Ovary (tissue), 9 donors: Measurements from ENCODE around the gene SEBOX. TPM values are rescaled to one million over a fixed set of nuclear protein-coding genes. Genes with fewer than 3 reads are reported as not detected.

Experiments
- DNase-seq, 5 donors: peaks; one replicate each; pipeline ENCODE4 v3.0.0-alpha.2; 2019 to 2020
- H3K27ac ChIP-seq, 2 donors: fragments of 200-600 bp; one replicate each; pipeline versions ENCODE4 v1.5.1 to v1.8.0; 2019 to 2022
- H3K27me3 ChIP-seq: fragments of 200-600 bp; one replicate; pipeline ENCODE4 v1.8.0; 2022
- H3K36me3 ChIP-seq: fragments of 200-600 bp; sonication (generic); one replicate; pipeline ENCODE4 v1.5.1; 2019
- H3K4me1 ChIP-seq: one replicate; pipeline ENCODE4 v1.8.1; 2013; ENCODE audit warnings: mild to moderate bottlenecking, moderate library complexity; ENCODE audit not compliant: insufficient read depth
- H3K4me3 ChIP-seq: fragments of 200-600 bp; sonication (generic); one replicate; pipeline ENCODE4 v1.5.1; 2017
- H3K9me3 ChIP-seq, 2 donors: fragments of 200-600 bp in 1 of 2; sonication (generic) in 1 of 2; one replicate each; pipeline versions ENCODE4 v1.5.1 to v1.8.1; 2013 to 2019; ENCODE audit warnings: mild to moderate bottlenecking in 1 of 2, moderate library complexity in 1 of 2
- CTCF ChIP-seq, 3 donors: fragments of 450-650 bp in 2 of 3; fragments of 200-600 bp in 1 of 3; IDR thresholded peaks; one replicate each; pipeline versions ENCODE4 v1.5.1 to v1.8.0; 2016 to 2022; ENCODE audit warnings: antibody characterized with exemption in 3 of 3, mild to moderate bottlenecking in 1 of 3
- EP300 ChIP-seq: sonication (generic); formaldehyde crosslinking; IDR thresholded peaks from one replicate; pipeline ENCODE4 v1.6.1; 2017; ENCODE audit warnings: antibody characterized with exemption
- POLR2A ChIP-seq: fragments of 450-650 bp; IDR thresholded peaks from one replicate; pipeline ENCODE4 v1.6.1; 2017; ENCODE audit warnings: antibody characterized with exemption, mild to moderate bottlenecking, moderate library complexity
- WGBS, 3 donors: extraction: QIAGEN DNeasy Blood & Tissue Kit in 1 of 3; methylation state at CpG; one replicate each; pipeline versions ENCODE4 v1.1.5 to v1.1.7; 2013 to 2017; 5-methylcytosine and 5-hydroxymethylcytosine counted together
- intact Hi-C, 4 donors: fragments of 100-400 bp; cut with DNase I; formaldehyde crosslinking; loops; one replicate each; pipeline versions ENCODE4 v1.11.0 to v1.15.1; 2022 to 2023
- microRNA-seq, 3 donors: library from miRNA; unstranded; fragments of <30 nt; microRNA quantifications; one replicate each; pipeline versions ENCODE4 to v1.2.0, GENCODE V29; 2019 to 2020
- polyA plus RNA-seq, 2 donors: library from polyadenylated mRNA; stranded (reverse); fragments of 200-250 nt in 1 of 2; fragments of 350-450 nt in 1 of 2; fragmentation: Illumina TruSeq in 1 of 2; extraction: RNeasy Lipid Tissue Mini Kit (QIAGEN cat#74804) in 1 of 2; gene quantifications; one replicate each; pipeline ENCODE4 v1.2.3, GENCODE V29; 2013 to 2014
- total RNA-seq, 7 donors: library from RNA; depleted of rRNA in 2 of 7; stranded (reverse); fragments of >200 nt in 2 of 7; fragmentation: NEBNext Ultra II Directional in 3 of 7; extraction: Animal tissue kit (Norgen Biotek cat#: 25700) in 3 of 7; gene quantifications; one replicate each; pipeline versions ENCODE4 v1.1.0 to v1.2.4, GENCODE V29; 2016 to 2023
- donor health status: DM: no; HTN: no; CAD: no; lungs with moderate emphysema.
- donor health status: DM: no; HTN: no; CAD: no.
- donor health status: Bipolar disorder and iron deficiency.
- donor health status: DM: yes; HTN: yes; CAD: no.
- donor health status: DM: no; HTN: no; CAD: no.
- donor health status: DM: yes; HTN: yes; CAD: no.

The SEBOX gene
- total and polyA plus RNA-seq, 9 donors = not detected

GRCh38 chr17:28315846-28316705 lies 48.9 kb downstream of the SEBOX start:
- H3K36me3 ChIP-seq = no peaks in the 10 kb centered on the region
- H3K9me3 ChIP-seq = no peaks in the 10 kb centered on the region
- TF ChIP-seq POLR2A = no peak
- no peak for TF ChIP-seq CTCF (IDR thresholded peaks at IDR 0.05)
- TF ChIP-seq EP300 = no peak
- 94% methylated on average over 4 of the region's 4 CpGs for WGBS, 3 donors
- no peak for DNase-seq
- H3K27me3 ChIP-seq = no peaks in the 10 kb centered on the region
- intact Hi-C loops = no loop called here
- no peak overlapping the region for H3K4me3 ChIP-seq
- H3K4me1 ChIP-seq = peaks cover 6% of the 10 kb centered on the region
- H3K27ac ChIP-seq = no peak overlapping the region

GRCh38 chr17:28313841-28314240 lies 51.2 kb downstream of the SEBOX start:
- Histone ChIP-seq H3K4me3 (no peak overlapping the region), H3K4me1 (peaks cover 5% of the 10 kb centered on the region), H3K36me3 (no peaks in the 10 kb centered on the region), H3K27me3 (no peaks in the 10 kb centered on the region), H3K27ac (no peak overlapping the region), H3K9me3 (no peaks in the 10 kb centered on the region)
- no peak for DNase-seq
- TF ChIP-seq CTCF (IDR thresholded peaks at IDR 0.05) = no peak
- TF ChIP-seq POLR2A = no peak
- TF ChIP-seq EP300 = no peak
- intact Hi-C loops = no loop called here
- WGBS, 3 donors = 77 to 88% (median 88%) methylated on average over 2 of the region's 2 CpGs

Small RNAs within 50 kb of the gene (microRNA-seq; reads per million reads assigned to microRNA genes)
- gene MIR4723 = 0.36 to 1.1 (median 0.75) reads per million in 3 donors

Other genes starting within 250 kb of the SEBOX start
- gene TMEM97, start 46.0 kb downstream of the SEBOX start, total RNA-seq = 10 to 100 TPM; 18.7 to 74.4 (median 26.0) TPM
- gene TMEM97, start 46.0 kb downstream of the SEBOX start, polyA plus RNA-seq = 10 to 100 TPM; 20.3 to 93.0 TPM
- gene IFT20, start 29.7 kb downstream of the SEBOX start, total RNA-seq = 10 to 100 TPM; 20.2 to 49.2 (median 24.3) TPM
- gene IFT20, start 29.7 kb downstream of the SEBOX start, polyA plus RNA-seq = 10 to 100 TPM; 39.4 to 44.3 TPM
- gene TNFAIP1, start 29.4 kb downstream of the SEBOX start, total RNA-seq = 10 to 100 TPM; 13.5 to 36.3 (median 31.5) TPM
- gene TNFAIP1, start 29.4 kb downstream of the SEBOX start, polyA plus RNA-seq = 10 to 100 TPM; 13.4 to 37.9 TPM
- 10 to 100 TPM; 37.4 to 82.6 (median 59.6) TPM for gene POLDIP2, start 7.7 kb downstream of the SEBOX start, total RNA-seq
- gene POLDIP2, start 7.7 kb downstream of the SEBOX start, polyA plus RNA-seq = 100 to 1,000 TPM in 1 of 2 donors, 10 to 100 TPM in 1; 43.4 to 110 TPM
- 1 to 10 TPM in 5 of 7 donors, under 1 TPM in 1, not detected in 1; 0.25 to 5.9 (median 4.1) TPM for gene VTN, start 5.1 kb upstream of the SEBOX start, total RNA-seq
- 10 to 100 TPM in 1 of 2 donors, 1 to 10 TPM in 1; 1.5 to 20.5 TPM for gene VTN, start 5.1 kb upstream of the SEBOX start, polyA plus RNA-seq
- gene SARM1, start 6.5 kb upstream of the SEBOX start, total RNA-seq = 10 to 100 TPM in 6 of 7 donors, 1 to 10 TPM in 1; 7.4 to 21.5 (median 16.5) TPM
- gene SARM1, start 6.5 kb upstream of the SEBOX start, polyA plus RNA-seq = 10 to 100 TPM in 1 of 2 donors, 1 to 10 TPM in 1; 9.0 to 12.4 TPM
- 10 to 100 TPM in 5 of 7 donors, 1 to 10 TPM in 2; 5.0 to 13.6 (median 12.2) TPM for gene SLC46A1, start 41.0 kb upstream of the SEBOX start, total RNA-seq
- gene SLC46A1, start 41.0 kb upstream of the SEBOX start, polyA plus RNA-seq = 10 to 100 TPM in 1 of 2 donors, 1 to 10 TPM in 1; 4.0 to 32.2 TPM
- under 1 TPM in 1 of 7 donors, not detected in 6; 0.95 TPM for gene SLC13A2, start 108.4 kb upstream of the SEBOX start, total RNA-seq
- not detected for gene SLC13A2, start 108.4 kb upstream of the SEBOX start, polyA plus RNA-seq
- gene FOXN1, start 141.1 kb upstream of the SEBOX start, total RNA-seq = not detected
- not detected for gene FOXN1, start 141.1 kb upstream of the SEBOX start, polyA plus RNA-seq
- gene UNC119, start 187.4 kb upstream of the SEBOX start, total RNA-seq = 10 to 100 TPM; 14.4 to 27.3 (median 19.5) TPM
- 10 to 100 TPM; 18.6 to 19.3 TPM for gene UNC119, start 187.4 kb upstream of the SEBOX start, polyA plus RNA-seq
- gene PIGS, start 206.3 kb upstream of the SEBOX start, total RNA-seq = 10 to 100 TPM; 16.1 to 42.2 (median 33.5) TPM
- gene PIGS, start 206.3 kb upstream of the SEBOX start, polyA plus RNA-seq = 10 to 100 TPM; 26.6 to 64.8 TPM
- 10 to 100 TPM; 17.1 to 71.5 (median 28.4) TPM for gene ALDOC, start 211.7 kb upstream of the SEBOX start, total RNA-seq
- 10 to 100 TPM; 25.4 to 39.1 TPM for gene ALDOC, start 211.7 kb upstream of the SEBOX start, polyA plus RNA-seq
- 1 to 10 TPM; 2.1 to 5.0 (median 3.3) TPM for gene SPAG5, start 233.8 kb upstream of the SEBOX start, total RNA-seq
- 1 to 10 TPM; 2.9 to 3.8 TPM for gene SPAG5, start 233.8 kb upstream of the SEBOX start, polyA plus RNA-seq
- gene RSKR, start 249.0 kb upstream of the SEBOX start, total RNA-seq = 10 to 100 TPM in 3 of 7 donors, 1 to 10 TPM in 4; 3.6 to 16.2 (median 7.9) TPM
- gene RSKR, start 249.0 kb upstream of the SEBOX start, polyA plus RNA-seq = 1 to 10 TPM; 4.1 to 8.7 TPM